VCaP (cell line): Measurements from ENCODE around the gene ABCA1.

Experiments
- H3K27ac ChIP-seq: fragments of 450-650 bp; 2 replicates; pipeline ENCODE4 v1.5.1; 2017
- TF ChIP-seq, protein P1 (sequence below): fragments of 450-650 bp; conservative IDR thresholded peaks from 2 replicates; pipeline ENCODE4 v1.5.1; 2017; ENCODE audit warnings: mild to moderate bottlenecking, moderate library complexity

Gene ABCA1

DNA sequence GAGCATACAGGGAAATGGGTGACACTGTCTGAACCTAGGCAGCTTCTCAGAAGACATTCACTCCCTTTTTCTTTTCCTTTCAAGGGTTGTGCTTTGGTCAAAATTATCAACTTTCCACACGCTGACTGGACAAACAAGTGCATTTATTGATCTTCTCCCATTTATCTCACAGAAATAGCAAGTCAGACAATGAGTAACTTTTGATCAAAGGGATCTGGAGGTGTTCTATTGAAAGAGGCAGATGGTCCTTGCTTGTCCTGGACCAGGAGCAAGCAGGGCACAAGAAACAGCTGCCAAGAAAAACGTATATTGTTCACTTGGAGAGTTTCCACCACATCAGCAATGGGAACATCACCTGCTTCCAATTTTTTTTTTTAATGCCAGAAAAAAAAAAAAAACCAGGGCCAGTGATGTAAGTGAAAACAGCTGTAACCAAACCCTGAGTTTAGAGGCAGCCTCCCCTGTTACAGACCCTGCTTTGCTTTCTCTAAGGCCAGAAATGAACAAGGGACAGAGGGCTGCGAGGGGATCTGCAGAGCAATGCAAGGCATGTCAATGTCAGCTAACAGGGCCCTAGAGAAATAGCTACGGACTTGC lies 84.2 kb downstream of the ABCA1 start:
- no peak overlapping the region for H3K27ac ChIP-seq
- TF ChIP-seq, protein P1, sequence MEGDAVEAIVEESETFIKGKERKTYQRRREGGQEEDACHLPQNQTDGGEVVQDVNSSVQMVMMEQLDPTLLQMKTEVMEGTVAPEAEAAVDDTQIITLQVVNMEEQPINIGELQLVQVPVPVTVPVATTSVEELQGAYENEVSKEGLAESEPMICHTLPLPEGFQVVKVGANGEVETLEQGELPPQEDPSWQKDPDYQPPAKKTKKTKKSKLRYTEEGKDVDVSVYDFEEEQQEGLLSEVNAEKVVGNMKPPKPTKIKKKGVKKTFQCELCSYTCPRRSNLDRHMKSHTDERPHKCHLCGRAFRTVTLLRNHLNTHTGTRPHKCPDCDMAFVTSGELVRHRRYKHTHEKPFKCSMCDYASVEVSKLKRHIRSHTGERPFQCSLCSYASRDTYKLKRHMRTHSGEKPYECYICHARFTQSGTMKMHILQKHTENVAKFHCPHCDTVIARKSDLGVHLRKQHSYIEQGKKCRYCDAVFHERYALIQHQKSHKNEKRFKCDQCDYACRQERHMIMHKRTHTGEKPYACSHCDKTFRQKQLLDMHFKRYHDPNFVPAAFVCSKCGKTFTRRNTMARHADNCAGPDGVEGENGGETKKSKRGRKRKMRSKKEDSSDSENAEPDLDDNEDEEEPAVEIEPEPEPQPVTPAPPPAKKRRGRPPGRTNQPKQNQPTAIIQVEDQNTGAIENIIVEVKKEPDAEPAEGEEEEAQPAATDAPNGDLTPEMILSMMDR = no peak

DNA sequence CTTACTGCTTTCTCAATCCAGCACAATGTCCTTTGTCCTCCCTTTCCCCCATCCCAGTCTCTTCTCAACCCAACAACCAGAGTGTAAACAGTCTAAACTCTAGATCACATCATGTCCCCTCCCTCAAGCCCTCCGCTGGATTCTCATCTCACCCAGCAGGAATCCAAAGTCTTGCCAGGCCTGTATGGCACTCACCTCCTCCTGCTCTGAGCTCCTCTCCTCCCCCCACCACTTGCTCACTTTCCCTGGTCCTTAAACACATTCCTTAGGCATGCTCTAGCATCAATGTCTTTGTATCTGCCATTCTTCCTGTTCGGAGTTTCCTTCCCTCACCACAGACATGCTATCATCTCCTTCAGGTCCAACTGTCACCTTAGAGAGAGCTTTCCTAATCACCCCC lies 85.3 kb downstream of the ABCA1 start:
- H3K27ac ChIP-seq = no peak overlapping the region
- TF ChIP-seq, protein P1 = no peak

DNA sequence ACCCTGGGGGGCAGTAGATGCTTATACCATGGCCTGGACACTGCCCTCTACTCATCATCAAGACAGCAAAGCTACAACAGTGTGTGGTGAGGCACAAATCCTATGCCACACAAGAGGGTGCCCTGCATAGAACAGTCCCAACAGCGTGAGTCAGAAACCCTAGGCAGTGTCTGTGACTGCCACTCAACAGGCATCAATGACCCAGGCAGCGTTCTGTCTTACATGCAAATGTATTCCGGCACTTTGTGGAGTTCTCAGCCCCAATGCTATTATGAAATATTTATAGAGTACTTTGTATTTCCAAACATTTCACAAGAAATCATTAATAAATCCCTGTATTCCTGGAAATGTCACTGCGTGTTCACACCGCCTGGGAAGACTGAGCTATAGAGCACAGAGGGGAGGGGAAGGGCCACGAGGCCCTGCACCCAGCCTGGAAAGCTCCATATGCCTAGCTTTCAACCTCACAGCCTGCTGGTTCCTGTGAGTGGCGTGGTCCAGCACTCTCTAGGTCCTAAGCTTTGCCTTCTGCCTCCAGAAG lies 86.3 kb downstream of the ABCA1 start:
- no peak overlapping the region for H3K27ac ChIP-seq
- TF ChIP-seq, protein P1 = no peak

DNA sequence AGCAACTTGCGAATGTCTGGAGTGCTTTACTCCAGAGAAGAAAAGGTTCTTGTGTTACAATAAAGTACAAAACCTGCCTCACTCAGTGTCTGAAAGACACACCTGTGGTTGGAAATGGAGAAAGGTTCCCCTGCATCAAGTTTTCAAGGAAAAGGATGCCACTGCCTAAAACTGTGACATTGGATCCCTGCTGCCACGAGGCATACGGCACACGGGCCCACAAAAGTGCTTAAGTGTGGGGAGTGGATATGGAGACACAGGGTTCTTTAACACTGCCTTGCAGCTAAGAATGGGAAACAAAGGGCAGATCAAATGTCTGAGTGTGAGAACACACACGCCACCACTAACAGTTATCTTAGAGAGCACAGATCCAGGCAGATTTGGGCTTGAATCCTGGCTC lies 89.0 kb downstream of the ABCA1 start:
- TF ChIP-seq, protein P1 = no peak

DNA sequence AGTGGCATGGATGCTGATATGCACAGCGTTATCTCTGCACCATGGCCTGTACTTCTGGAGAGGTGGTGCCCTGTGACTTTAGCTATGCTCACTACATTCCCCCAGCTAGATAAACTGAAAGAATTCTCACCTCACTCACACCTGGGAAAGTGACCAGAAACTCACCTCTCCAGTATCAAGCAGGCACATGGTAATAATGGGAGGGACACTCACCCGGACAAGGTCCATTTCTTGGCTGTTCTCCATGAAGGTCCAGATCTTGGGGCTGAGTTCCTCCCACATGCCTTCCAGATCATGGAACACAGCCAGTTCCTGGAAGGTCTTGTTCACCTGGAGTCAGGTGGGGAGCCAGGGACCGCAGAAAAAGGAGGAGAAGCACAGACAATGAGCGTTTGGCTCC lies 91.2 kb downstream of the ABCA1 start:
- H3K27ac ChIP-seq = no peak overlapping the region
- TF ChIP-seq, protein P1 = no peak

More for the DNA sequence above, 89.0 kb downstream of the ABCA1 start:
- H3K27ac ChIP-seq = no peak overlapping the region

DNA sequence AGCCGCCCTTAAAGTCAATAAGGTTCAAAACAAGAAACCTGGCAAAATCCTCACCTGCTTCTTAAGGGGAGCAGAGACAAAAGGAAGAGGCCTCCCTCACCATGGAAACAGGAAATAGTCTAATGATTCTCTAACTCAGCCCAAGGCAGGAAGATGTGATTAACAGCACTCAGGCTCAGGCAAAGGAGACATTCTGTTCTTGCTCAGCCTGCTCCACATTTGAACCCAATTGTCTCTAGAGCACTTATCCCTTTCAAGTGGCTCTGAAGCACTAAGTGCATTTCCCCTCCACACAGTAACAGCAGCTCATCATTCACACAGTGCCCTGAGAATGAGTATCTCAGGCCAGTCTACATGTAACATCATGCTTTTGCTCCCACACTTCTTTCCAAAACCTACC lies 91.7 kb downstream of the ABCA1 start:
- TF ChIP-seq, protein P1 = no peak
- no peak overlapping the region for H3K27ac ChIP-seq

DNA sequence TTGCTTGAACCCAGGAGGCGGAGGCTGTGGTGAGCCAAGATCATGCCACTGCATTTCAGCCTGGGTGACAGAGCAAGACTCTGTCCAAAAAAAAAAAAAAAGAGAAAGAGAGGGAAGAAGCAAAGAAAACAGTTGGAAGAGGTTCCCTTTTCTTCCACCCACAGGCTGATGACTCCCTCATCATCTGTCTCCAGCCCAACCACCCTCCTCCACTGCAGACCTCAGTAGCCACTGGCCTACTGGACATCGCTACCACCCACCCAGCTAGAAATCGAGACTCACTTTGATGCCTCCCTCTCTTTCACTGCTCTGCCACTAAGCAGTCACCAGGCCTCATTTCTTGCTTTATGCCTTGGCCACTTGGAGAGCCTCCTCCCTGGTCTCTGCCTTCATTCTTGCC lies 92.8 kb downstream of the ABCA1 start:
- no peak overlapping the region for H3K27ac ChIP-seq
- TF ChIP-seq, protein P1 = no peak
